HCT116 (cell line): ENCODE results near the gene SERINC5.
"Not testable (repeated sequence)": the region's sequence is repeated elsewhere in the genome, so short reads cannot be mapped to it uniquely, and the experiment has no call there.

Experiments used
- FOSL1 ChIP-seq: IDR thresholded peaks from 2 replicates; pipeline ENCODE4 v1.6.1; 2012; ENCODE audit warnings: low read depth
- SIN3A ChIP-seq: IDR thresholded peaks from 2 replicates; pipeline ENCODE4 v1.6.1; 2012; ENCODE audit warnings: low read depth
- ZFX ChIP-seq: fragments of 450-650 bp; IDR thresholded peaks from 2 replicates; pipeline ENCODE4 v1.6.1; 2017
- ZNF274 ChIP-seq: fragments of 200-500 bp; sonication (Bioruptor generic); IDR thresholded peaks from 2 replicates; pipeline ENCODE4 v1.6.1; 2014; ENCODE audit warnings: mild to moderate bottlenecking, low read depth, low read length, inconsistent platforms
- TF ChIP-seq, protein P1 (sequence below), 3 experiments: fragments of 200-600 bp in 1 of 3; sonication (generic) in 1 of 3; IDR thresholded peaks in 2 of 3; conservative IDR thresholded peaks in 1 of 3; 2 replicates each; pipeline ENCODE4 v1.5.1; 2012 to 2017; ENCODE audit warnings: low read depth in 2 of 3, low read length in 2 of 3, antibody characterized with exemption in 1 of 3, borderline replicate concordance in 1 of 3, control low read depth in 1 of 3, mild to moderate bottlenecking in 1 of 3, mixed read lengths in 1 of 3, mixed run types in 1 of 3, moderate library complexity in 1 of 3; ENCODE audit not compliant: insufficient read depth in 1 of 3
- TF ChIP-seq, protein P2 (sequence below): IDR thresholded peaks from 2 replicates; pipeline ENCODE4 v1.6.1; 2012; ENCODE audit warnings: low read depth

DNA sequence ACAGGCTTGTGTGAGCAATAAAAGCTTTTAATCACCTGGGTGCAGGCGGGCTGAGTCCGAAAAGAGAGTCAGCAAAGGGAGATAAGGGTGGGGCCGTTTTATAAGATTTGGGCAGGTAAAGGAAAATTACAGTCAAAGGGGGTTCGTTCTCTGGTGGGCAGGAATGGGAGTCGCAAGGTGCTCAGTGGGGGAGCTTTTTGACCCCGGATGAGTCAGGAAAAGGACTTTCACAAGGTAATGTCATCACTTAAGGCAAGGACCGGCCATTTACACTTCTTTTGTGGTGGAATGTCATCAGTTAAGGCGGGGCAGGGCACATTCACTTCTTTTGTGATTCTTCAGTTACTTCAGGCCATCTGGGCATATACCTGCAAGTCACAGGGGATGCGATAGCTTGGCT is 70.3 kb downstream of the SERINC5 start:
- TF ChIP-seq, protein P1, sequence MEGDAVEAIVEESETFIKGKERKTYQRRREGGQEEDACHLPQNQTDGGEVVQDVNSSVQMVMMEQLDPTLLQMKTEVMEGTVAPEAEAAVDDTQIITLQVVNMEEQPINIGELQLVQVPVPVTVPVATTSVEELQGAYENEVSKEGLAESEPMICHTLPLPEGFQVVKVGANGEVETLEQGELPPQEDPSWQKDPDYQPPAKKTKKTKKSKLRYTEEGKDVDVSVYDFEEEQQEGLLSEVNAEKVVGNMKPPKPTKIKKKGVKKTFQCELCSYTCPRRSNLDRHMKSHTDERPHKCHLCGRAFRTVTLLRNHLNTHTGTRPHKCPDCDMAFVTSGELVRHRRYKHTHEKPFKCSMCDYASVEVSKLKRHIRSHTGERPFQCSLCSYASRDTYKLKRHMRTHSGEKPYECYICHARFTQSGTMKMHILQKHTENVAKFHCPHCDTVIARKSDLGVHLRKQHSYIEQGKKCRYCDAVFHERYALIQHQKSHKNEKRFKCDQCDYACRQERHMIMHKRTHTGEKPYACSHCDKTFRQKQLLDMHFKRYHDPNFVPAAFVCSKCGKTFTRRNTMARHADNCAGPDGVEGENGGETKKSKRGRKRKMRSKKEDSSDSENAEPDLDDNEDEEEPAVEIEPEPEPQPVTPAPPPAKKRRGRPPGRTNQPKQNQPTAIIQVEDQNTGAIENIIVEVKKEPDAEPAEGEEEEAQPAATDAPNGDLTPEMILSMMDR (IDR thresholded peaks at IDR 0.05 in 2 of 3, conservative IDR thresholded peaks at IDR 0.05 in 1 of 3; ENCODE audit: borderline replicate concordance in 1 of 3, insufficient read depth in 1 of 3, low read depth in 2 of 3, low read length in 2 of 3) = not testable (repeated sequence)
- not testable (repeated sequence) for TF ChIP-seq ZNF274, FOSL1, SIN3A, ZFX
- TF ChIP-seq, protein P2, sequence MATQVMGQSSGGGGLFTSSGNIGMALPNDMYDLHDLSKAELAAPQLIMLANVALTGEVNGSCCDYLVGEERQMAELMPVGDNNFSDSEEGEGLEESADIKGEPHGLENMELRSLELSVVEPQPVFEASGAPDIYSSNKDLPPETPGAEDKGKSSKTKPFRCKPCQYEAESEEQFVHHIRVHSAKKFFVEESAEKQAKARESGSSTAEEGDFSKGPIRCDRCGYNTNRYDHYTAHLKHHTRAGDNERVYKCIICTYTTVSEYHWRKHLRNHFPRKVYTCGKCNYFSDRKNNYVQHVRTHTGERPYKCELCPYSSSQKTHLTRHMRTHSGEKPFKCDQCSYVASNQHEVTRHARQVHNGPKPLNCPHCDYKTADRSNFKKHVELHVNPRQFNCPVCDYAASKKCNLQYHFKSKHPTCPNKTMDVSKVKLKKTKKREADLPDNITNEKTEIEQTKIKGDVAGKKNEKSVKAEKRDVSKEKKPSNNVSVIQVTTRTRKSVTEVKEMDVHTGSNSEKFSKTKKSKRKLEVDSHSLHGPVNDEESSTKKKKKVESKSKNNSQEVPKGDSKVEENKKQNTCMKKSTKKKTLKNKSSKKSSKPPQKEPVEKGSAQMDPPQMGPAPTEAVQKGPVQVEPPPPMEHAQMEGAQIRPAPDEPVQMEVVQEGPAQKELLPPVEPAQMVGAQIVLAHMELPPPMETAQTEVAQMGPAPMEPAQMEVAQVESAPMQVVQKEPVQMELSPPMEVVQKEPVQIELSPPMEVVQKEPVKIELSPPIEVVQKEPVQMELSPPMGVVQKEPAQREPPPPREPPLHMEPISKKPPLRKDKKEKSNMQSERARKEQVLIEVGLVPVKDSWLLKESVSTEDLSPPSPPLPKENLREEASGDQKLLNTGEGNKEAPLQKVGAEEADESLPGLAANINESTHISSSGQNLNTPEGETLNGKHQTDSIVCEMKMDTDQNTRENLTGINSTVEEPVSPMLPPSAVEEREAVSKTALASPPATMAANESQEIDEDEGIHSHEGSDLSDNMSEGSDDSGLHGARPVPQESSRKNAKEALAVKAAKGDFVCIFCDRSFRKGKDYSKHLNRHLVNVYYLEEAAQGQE = not testable (repeated sequence)
